HepG2 (cell line): ENCODE results near the gene COL10A1. TPM values are rescaled to one million over a fixed set of nuclear protein-coding genes. Genes with fewer than 3 reads are reported as not detected.

Experiments
- CBX2 ChIP-seq, 2 experiments: fragments of 200-600 bp in 1 of 2; sonication (generic); formaldehyde crosslinking in 1 of 2; IDR thresholded peaks; 2 replicates each; pipeline versions ENCODE4 v1.7.0 to v1.8.1; 2018 to 2022; ENCODE audit warnings: low read depth in 2 of 2, low read length in 1 of 2, mild to moderate bottlenecking in 1 of 2, missing genetic modification reagents in 1 of 2
- DDIT3 ChIP-seq: sonication (generic); formaldehyde crosslinking; IDR thresholded peaks from 2 replicates; pipeline ENCODE4 v1.4.0; 2020; ENCODE audit warnings: mild to moderate bottlenecking, missing genetic modification reagents
- ELK4 ChIP-seq: sonication (generic); formaldehyde crosslinking; IDR thresholded peaks from 2 replicates; pipeline ENCODE4 v1.9.0; 2021; ENCODE audit warnings: missing genetic modification reagents, borderline replicate concordance
- HNRNPUL1 ChIP-seq: fragments of 200-400 bp; formaldehyde crosslinking; IDR thresholded peaks from 2 replicates; pipeline ENCODE4 v1.6.1; 2017; ENCODE audit warnings: low read depth, mild to moderate bottlenecking, low read length, moderate library complexity
- LBX2 ChIP-seq: sonication (generic); formaldehyde crosslinking; IDR thresholded peaks from 2 replicates; pipeline ENCODE4 v1.5.0; 2020; ENCODE audit warnings: missing genetic modification reagents, mild to moderate bottlenecking, borderline replicate concordance
- MYNN ChIP-seq: sonication (generic); formaldehyde crosslinking; IDR thresholded peaks from 2 replicates; pipeline ENCODE4 v1.4.0; 2020; ENCODE audit warnings: mild to moderate bottlenecking, low read depth, missing genetic modification reagents
- NFRKB ChIP-seq: fragments of 450-650 bp; IDR thresholded peaks from 2 replicates; pipeline ENCODE4 v1.6.1; 2017
- NR0B2 ChIP-seq: sonication (generic); formaldehyde crosslinking; IDR thresholded peaks from 2 replicates; pipeline ENCODE4 v1.4.0; 2020; ENCODE audit warnings: mild to moderate bottlenecking, missing genetic modification reagents
- PCBP1 ChIP-seq: fragments of 200-400 bp; formaldehyde crosslinking; IDR thresholded peaks from 2 replicates; pipeline ENCODE4 v1.6.1; 2017; ENCODE audit warnings: mild to moderate bottlenecking, low read depth, low read length, borderline replicate concordance
- PTBP1 ChIP-seq: fragments of 200-400 bp; formaldehyde crosslinking; IDR thresholded peaks from 2 replicates; pipeline ENCODE4 v1.6.1; 2018; ENCODE audit warnings: low read length, low read depth; ENCODE audit not compliant: poor library complexity, severe bottlenecking
- TGIF2 ChIP-seq: IDR thresholded peaks from 2 replicates; pipeline ENCODE4 v1.6.1; 2016; ENCODE audit warnings: control low read depth, missing compliant biosample characterization
- TRAFD1 ChIP-seq: sonication (generic); formaldehyde crosslinking; IDR thresholded peaks from 2 replicates; pipeline ENCODE4 v1.5.1; 2020; ENCODE audit warnings: missing genetic modification reagents, mild to moderate bottlenecking, borderline replicate concordance
- ZBTB37 ChIP-seq: sonication (generic); formaldehyde crosslinking; IDR thresholded peaks from 2 replicates; pipeline ENCODE4 v1.4.0; 2020; ENCODE audit warnings: mild to moderate bottlenecking, missing genetic modification reagents
- ZFP36 ChIP-seq: fragments of 150-350 bp; IDR thresholded peaks from 2 replicates; pipeline ENCODE4 v1.6.1; 2018; ENCODE audit warnings: borderline replicate concordance, low read length, low read depth; ENCODE audit not compliant: partially characterized antibody
- ZNF124 ChIP-seq: sonication (generic); formaldehyde crosslinking; IDR thresholded peaks from 2 replicates; pipeline ENCODE4 v1.4.0; 2020; ENCODE audit warnings: missing genetic modification reagents
- ZNF20 ChIP-seq: sonication (generic); formaldehyde crosslinking; IDR thresholded peaks from 2 replicates; pipeline ENCODE4 v1.4.0; 2020; ENCODE audit warnings: mild to moderate bottlenecking, moderate library complexity, missing genetic modification reagents
- ZNF260 ChIP-seq: sonication (generic); formaldehyde crosslinking; IDR thresholded peaks from 2 replicates; pipeline ENCODE4 v1.4.0; 2020; ENCODE audit warnings: missing genetic modification reagents, low read depth, mild to moderate bottlenecking, borderline replicate concordance
- ZNF431 ChIP-seq: sonication (generic); formaldehyde crosslinking; IDR thresholded peaks from 2 replicates; pipeline ENCODE4 v1.9.0; 2022; ENCODE audit warnings: missing genetic modification reagents, low read depth, mild to moderate bottlenecking, borderline replicate concordance
- ZNF747 ChIP-seq: sonication (generic); formaldehyde crosslinking; IDR thresholded peaks from 2 replicates; pipeline ENCODE4 v1.8.1; 2023; ENCODE audit warnings: missing genetic modification reagents, mild to moderate bottlenecking, borderline replicate concordance
- ZNF782 ChIP-seq: sonication (generic); formaldehyde crosslinking; IDR thresholded peaks from 2 replicates; pipeline ENCODE4 v1.4.0; 2020; ENCODE audit warnings: missing genetic modification reagents, mild to moderate bottlenecking, borderline replicate concordance
- ZSCAN12 ChIP-seq: sonication (generic); formaldehyde crosslinking; IDR thresholded peaks from 2 replicates; pipeline ENCODE4 v1.9.0; 2021; ENCODE audit warnings: mild to moderate bottlenecking, missing genetic modification reagents
- polyA plus RNA-seq, 8 experiments: library from polyadenylated mRNA; depleted of rRNA in 3 of 8; stranded (reverse) in 7 of 8; unstranded in 1 of 8; fragments of >200 nt; fragmentation: Illumina TruSeq in 4 of 8; extraction: Trizol in 4 of 8; gene quantifications; 2 replicates each; pipeline versions ENCODE4 v1.2.1 to v1.2.3, GENCODE V29; 2011 to 2016; ENCODE audit warnings: low read depth in 4 of 8, missing spikeins in 1 of 8, mixed read lengths in 1 of 8; ENCODE audit not compliant: insufficient read depth in 1 of 8
- total RNA-seq, 5 experiments: library from RNA; depleted of rRNA; stranded (reverse); fragments of >200 nt; fragmentation: Illumina TruSeq; extraction: Trizol; gene quantifications; 2 replicates each; pipeline ENCODE4 v1.2.3, GENCODE V29; 2016; ENCODE audit warnings: low read depth in 1 of 5

COL10A1 gene
- total and polyA plus RNA-seq, 2 of the 13 experiments (the other 11 are each of a cell fraction or from before 2014, with no cell fraction given) = 0.07 TPM; not detected in 1

GRCh38 chr6:116100419-116101301 lies 25.3 kb downstream of the COL10A1 start, which contains the start of gene NT5DC1 (continued):
- peak; percentile 97 for TF ChIP-seq NR0B2 (CRISPR knock-in tag)
- TF ChIP-seq HNRNPUL1 = peak; percentile 71; the same call in 1 of the 2 replicates
- peak; percentile 69 for TF ChIP-seq ZNF747 (CRISPR knock-in tag)
- peak; percentile 79; the same call in 1 of the 2 replicates for TF ChIP-seq ZNF20 (CRISPR knock-in tag)
- TF ChIP-seq CBX2 (IDR thresholded peaks at IDR 0.05; ENCODE audit: low read depth, low read length) = no peak
- TF ChIP-seq CBX2 (CRISPR knock-in tag; IDR thresholded peaks at IDR 0.05; ENCODE audit: low read depth) = no peak
- peak; percentile 68; the same call in 1 of the 2 replicates for TF ChIP-seq LBX2 (CRISPR knock-in tag)
- TF ChIP-seq TGIF2 (CRISPR knock-in tag) = peak; percentile 52
- TF ChIP-seq ZBTB37 (CRISPR knock-in tag) = no peak
- peak; percentile 93; the same call in 1 of the 2 replicates for TF ChIP-seq ZNF431 (CRISPR knock-in tag)
- TF ChIP-seq ZFP36 = no peak
- TF ChIP-seq ZSCAN12 (CRISPR knock-in tag) = peak; percentile 88; the same call in 1 of the 2 replicates
- no peak for TF ChIP-seq TRAFD1 (CRISPR knock-in tag)
- no peak for TF ChIP-seq NFRKB
- TF ChIP-seq PTBP1 = peak; percentile 87
- TF ChIP-seq DDIT3 (CRISPR knock-in tag) = no peak
- TF ChIP-seq ZNF124 (CRISPR knock-in tag) = peak; percentile 39; the same call in 1 of the 2 replicates
- no peak for TF ChIP-seq ZNF260 (CRISPR knock-in tag)
- no peak; the same call in 1 of the 2 replicates for TF ChIP-seq ZNF782 (CRISPR knock-in tag)
- no peak; the same call in 1 of the 2 replicates for TF ChIP-seq MYNN (CRISPR knock-in tag)
- TF ChIP-seq ELK4 (CRISPR knock-in tag) = peak; percentile 59
- TF ChIP-seq PCBP1 = no peak
